Liver (tissue), 3 donors: ENCODE data around the gene RBM10.

Experiments used
- ATF3 ChIP-seq: IDR thresholded peaks from 2 replicates; pipeline ENCODE4 v1.6.1; 2016; ENCODE audit warnings: antibody characterized with exemption
- CTCF ChIP-seq: fragments of 150-350 bp; IDR thresholded peaks from 2 replicates; pipeline ENCODE4 v1.5.1; 2017; ENCODE audit warnings: improper control_type of control experiment, low read depth, low read length; ENCODE audit not compliant: missing input control
- GABPA ChIP-seq, 2 donors: IDR thresholded peaks in 1 of 2; conservative IDR thresholded peaks in 1 of 2; 2 replicates each; pipeline ENCODE4 v1.6.1; 2016; ENCODE audit warnings: antibody characterized with exemption in 2 of 2, mild to moderate bottlenecking in 1 of 2, moderate library complexity in 1 of 2
- JUND ChIP-seq, 2 donors: IDR thresholded peaks; 2 replicates each; pipeline ENCODE4 v1.6.1; 2016; ENCODE audit warnings: antibody characterized with exemption in 2 of 2
- MAX ChIP-seq: IDR thresholded peaks from 2 replicates; pipeline ENCODE4 v1.6.1; 2016; ENCODE audit warnings: antibody characterized with exemption
- NR2F2 ChIP-seq: IDR thresholded peaks from 2 replicates; pipeline ENCODE4 v1.6.1; 2016; ENCODE audit warnings: antibody characterized with exemption
- RAD21 ChIP-seq, 2 donors: IDR thresholded peaks; 2 replicates each; pipeline ENCODE4 v1.6.1; 2016; ENCODE audit warnings: antibody characterized with exemption in 2 of 2, mild to moderate bottlenecking in 2 of 2
- REST ChIP-seq: IDR thresholded peaks from 2 replicates; pipeline ENCODE4 v1.6.1; 2016; ENCODE audit warnings: antibody characterized with exemption, mild to moderate bottlenecking
- RXRA ChIP-seq, 2 donors: IDR thresholded peaks; 2 replicates each; pipeline ENCODE4 v1.6.1; 2017 to 2018; ENCODE audit warnings: antibody characterized with exemption in 2 of 2, mild to moderate bottlenecking in 1 of 2
- SP1 ChIP-seq: IDR thresholded peaks from 2 replicates; pipeline ENCODE4 v1.6.1; 2018; ENCODE audit warnings: antibody characterized with exemption, mild to moderate bottlenecking
- TAF1 ChIP-seq: conservative IDR thresholded peaks from 2 replicates; pipeline ENCODE4 v1.6.1; 2016; ENCODE audit warnings: antibody characterized with exemption, mild to moderate bottlenecking
- YY1 ChIP-seq: IDR thresholded peaks from 2 replicates; pipeline ENCODE4 v1.6.1; 2016; ENCODE audit warnings: antibody characterized with exemption, mild to moderate bottlenecking
- ZBTB33 ChIP-seq: IDR thresholded peaks from 2 replicates; pipeline ENCODE4 v1.6.1; 2016; ENCODE audit warnings: antibody characterized with exemption
- donor health status: healthy.
- donor health status: healthy.

GRCh38 chrX:47191806-47192401, 46.9 kb downstream of the RBM10 start:
- TF ChIP-seq REST (no peak), ZBTB33 (no peak), JUND (IDR thresholded peaks at IDR 0.05) (no peak), CTCF (no peak), RAD21 (IDR thresholded peaks at IDR 0.05) (no peak), MAX (no peak), YY1 (no peak), TAF1 (no peak), GABPA (IDR thresholded peaks at IDR 0.05 in 1 of 2, conservative IDR thresholded peaks at IDR 0.05 in 1 of 2) (no peak), NR2F2 (no peak), RXRA (IDR thresholded peaks at IDR 0.05) (no peak), SP1 (no peak), ATF3 (no peak)
